ENCODE results near the gene PCNX2.

PCNX2 gene

GRCh38 chr1:233299450-233299849 lies 3.9 kb upstream of the PCNX2 start:
- POLR2A ChIA-PET = no interaction called here
- no peak for DNase-seq (ENCODE audit: low read depth, low spot score)
- H3K4me3 ChIP-seq (ENCODE audit: low read depth, low read length) = no peak overlapping the region
- no peak for TF ChIP-seq CTCF (IDR thresholded peaks at IDR 0.05; ENCODE audit: insufficient read depth, low read length, missing control alignments)
- CTCF ChIA-PET = no interaction called here

GRCh38 chr1:233295975-233296322 lies 424 bp upstream of the PCNX2 start:
- DNase-seq (ENCODE audit: low read depth, low spot score) = no peak
- CTCF ChIA-PET = interaction anchor here (0.7 to 2.2 kb wide), 2 partner anchors 9 to 11 kb away, joined by 3 to 9 read pairs; no protein-coding TSS in a partner anchor
- TF ChIP-seq CTCF (IDR thresholded peaks at IDR 0.05; ENCODE audit: insufficient read depth, low read length, missing control alignments) = no peak
- H3K4me3 ChIP-seq (ENCODE audit: low read depth, low read length) = peak overlapping the region; percentile 89
- POLR2A ChIA-PET = no interaction called here

GRCh38 chr1:233294913-233295236 lies 650 bp downstream of the PCNX2 start:
- POLR2A ChIA-PET = no interaction called here

GRCh38 chr1:233293556-233294446 lies 1.7 kb downstream of the PCNX2 start:
- TF ChIP-seq CTCF (IDR thresholded peaks at IDR 0.05; ENCODE audit: insufficient read depth, low read length, missing control alignments) = no peak
- ChIA-PET POLR2A (no interaction called here), CTCF (interaction anchor here (1.0 to 2.0 kb wide), 2 partner anchors 11 to 13 kb away, joined by 5 read pairs; no protein-coding TSS in a partner anchor)
- no peak overlapping the region for H3K4me3 ChIP-seq (ENCODE audit: low read depth, low read length)
- no peak for DNase-seq (ENCODE audit: low read depth, low spot score)

More at GRCh38 chr1:233294913-233295236, 650 bp downstream of the PCNX2 start:
- peak overlapping the region; percentile 89 for H3K4me3 ChIP-seq (ENCODE audit: low read depth, low read length)
- no peak for DNase-seq (ENCODE audit: low read depth, low spot score)
- no peak for TF ChIP-seq CTCF (IDR thresholded peaks at IDR 0.05; ENCODE audit: insufficient read depth, low read length, missing control alignments)
- CTCF ChIA-PET = interaction anchor here (2.0 kb wide), 1 partner anchor 12 kb away, joined by 5 read pairs; no protein-coding TSS in a partner anchor

- no peak overlapping the region for H3K4me3 ChIP-seq (ENCODE audit: low read depth, low read length)
- TF ChIP-seq CTCF (IDR thresholded peaks at IDR 0.05; ENCODE audit: insufficient read depth, low read length, missing control alignments) = no peak
- ChIA-PET POLR2A (no interaction called here), CTCF (no interaction called here)
- no peak for DNase-seq (ENCODE audit: low read depth, low spot score)
Observed at GRCh38 chr1:233290396-233291034, 5.0 kb downstream of the PCNX2 start.

- TF ChIP-seq CTCF (IDR thresholded peaks at IDR 0.05; ENCODE audit: insufficient read depth, low read length, missing control alignments) = no peak
- no peak overlapping the region for H3K4me3 ChIP-seq (ENCODE audit: low read depth, low read length)
- ChIA-PET POLR2A (no interaction called here), CTCF (no interaction called here)
- no peak for DNase-seq (ENCODE audit: low read depth, low spot score)
Observed at GRCh38 chr1:233289676-233290075, 5.8 kb downstream of the PCNX2 start.

Measured in AG04449 (cell line).